A673 (cell line): ENCODE measurements around the gene RFPL1.

Source experiments
- CTCF ChIP-seq: fragments of 300-800, 200-600 bp; sonication (generic); conservative IDR thresholded peaks from 2 replicates; pipeline ENCODE4 v1.5.1; 2017; ENCODE audit warnings: low read depth, mild to moderate bottlenecking, antibody characterized with exemption, low read length, moderate library complexity, mixed read lengths
- EZH2 ChIP-seq: fragments of 200-600 bp; sonication (generic); IDR thresholded peaks from 2 replicates; pipeline ENCODE4 v1.6.1; 2017; ENCODE audit warnings: borderline replicate concordance, low read depth, mild to moderate bottlenecking, mixed read lengths, antibody characterized with exemption, low read length; ENCODE audit not compliant: poor library complexity, severe bottlenecking

GRCh38 chr22:29480512-29481264 lies 42.3 kb downstream of the RFPL1 start:
- TF ChIP-seq CTCF (0 out of 2 replicates have a peak, but pooled peaks have one; percentile 15), EZH2 (no peak)
